Endothelial cell (in vitro differentiated cells): ENCODE measurements around the gene HOXB3. TPM values are rescaled to one million over a fixed set of nuclear protein-coding genes. Genes with fewer than 3 reads are reported as not detected.

Experiments used
- DNase-seq: peaks from one replicate; pipeline ENCODE4 v3.0.0; 2021; ENCODE audit warnings: low spot score
- H3K27ac Mint-ChIP-seq: one replicate; pipeline ENCODE4 v1.8.0; 2021; ENCODE audit warnings: mixed read lengths, inconsistent platforms; ENCODE audit not compliant: unreplicated experiment
- H3K27me3 Mint-ChIP-seq: one replicate; pipeline ENCODE4 v1.8.0; 2021; ENCODE audit warnings: mild to moderate bottlenecking, moderate library complexity, mixed read lengths, inconsistent platforms; ENCODE audit not compliant: unreplicated experiment
- H3K36me3 Mint-ChIP-seq: one replicate; pipeline ENCODE4 v1.8.0; 2021; ENCODE audit warnings: mild to moderate bottlenecking, low read depth, mixed read lengths, inconsistent platforms; ENCODE audit not compliant: unreplicated experiment
- H3K4me1 Mint-ChIP-seq: one replicate; pipeline ENCODE4 v1.8.0; 2021; ENCODE audit warnings: mild to moderate bottlenecking, mixed read lengths, inconsistent platforms; ENCODE audit not compliant: unreplicated experiment
- H3K4me3 Mint-ChIP-seq: one replicate; pipeline ENCODE4 v1.8.0; 2021; ENCODE audit warnings: mild to moderate bottlenecking, mixed read lengths, inconsistent platforms; ENCODE audit not compliant: unreplicated experiment
- H3K9me3 Mint-ChIP-seq: one replicate; pipeline ENCODE4 v1.8.0; 2021; ENCODE audit warnings: mixed read lengths, inconsistent platforms; ENCODE audit not compliant: unreplicated experiment
- total RNA-seq: library from RNA; stranded (reverse); fragmentation: NEBNext Ultra II Directional; extraction: Animal tissue kit (Norgen Biotek cat#: 25700); gene quantifications from one replicate; pipeline ENCODE4 v1.2.1, GENCODE V29; 2021; ENCODE audit not compliant: unreplicated experiment
- TF ChIP-seq, protein P1 (sequence below): fragments of 200-600 bp; sonication (generic); IDR thresholded peaks from one replicate; pipeline ENCODE4 v1.5.0; 2021; ENCODE audit warnings: antibody characterized with exemption; ENCODE audit not compliant: unreplicated experiment

Gene HOXB3
- total RNA-seq, 1 donor from 2014 or later: 17.7 TPM

DNA sequence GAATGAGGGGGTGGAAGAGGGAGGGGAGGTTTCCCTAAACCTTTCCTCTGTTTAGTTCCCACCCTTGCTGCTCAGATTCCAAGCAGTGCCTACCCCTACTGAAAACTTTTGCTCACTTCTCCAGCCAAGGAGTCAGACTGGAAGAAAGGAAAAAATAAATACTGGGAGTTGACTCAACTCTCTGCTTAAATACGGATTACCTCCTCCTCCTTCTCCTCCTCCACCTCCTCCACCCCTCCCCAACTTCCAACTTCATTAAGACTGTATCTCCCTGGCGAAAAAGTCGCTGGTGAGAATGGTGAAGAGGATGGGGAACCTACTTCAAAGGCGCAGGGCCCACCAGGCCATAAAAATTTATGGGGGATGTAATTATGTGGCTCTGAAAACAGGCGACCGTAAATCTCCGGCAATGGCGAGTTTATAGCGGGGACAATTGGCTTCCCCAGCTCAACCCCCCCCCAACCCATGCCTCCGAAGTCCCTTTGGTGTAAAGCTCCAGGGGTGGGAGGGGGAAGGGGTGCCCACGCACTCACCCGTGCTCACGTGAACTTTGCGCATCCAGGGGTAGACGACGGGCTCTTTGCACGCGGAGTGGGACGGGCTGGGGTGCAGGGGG lies 12.6 kb downstream of the HOXB3 start:
- Mint-ChIP-seq H3K36me3 (no peaks in the 10 kb centered on the region), H3K4me1 (peaks cover 54% of the 10 kb centered on the region), H3K4me3 (peak overlapping the region; percentile 92), H3K27ac (no peak overlapping the region), H3K9me3 (no peaks in the 10 kb centered on the region), H3K27me3 (peaks cover 42% of the 10 kb centered on the region)
- TF ChIP-seq, protein P1, sequence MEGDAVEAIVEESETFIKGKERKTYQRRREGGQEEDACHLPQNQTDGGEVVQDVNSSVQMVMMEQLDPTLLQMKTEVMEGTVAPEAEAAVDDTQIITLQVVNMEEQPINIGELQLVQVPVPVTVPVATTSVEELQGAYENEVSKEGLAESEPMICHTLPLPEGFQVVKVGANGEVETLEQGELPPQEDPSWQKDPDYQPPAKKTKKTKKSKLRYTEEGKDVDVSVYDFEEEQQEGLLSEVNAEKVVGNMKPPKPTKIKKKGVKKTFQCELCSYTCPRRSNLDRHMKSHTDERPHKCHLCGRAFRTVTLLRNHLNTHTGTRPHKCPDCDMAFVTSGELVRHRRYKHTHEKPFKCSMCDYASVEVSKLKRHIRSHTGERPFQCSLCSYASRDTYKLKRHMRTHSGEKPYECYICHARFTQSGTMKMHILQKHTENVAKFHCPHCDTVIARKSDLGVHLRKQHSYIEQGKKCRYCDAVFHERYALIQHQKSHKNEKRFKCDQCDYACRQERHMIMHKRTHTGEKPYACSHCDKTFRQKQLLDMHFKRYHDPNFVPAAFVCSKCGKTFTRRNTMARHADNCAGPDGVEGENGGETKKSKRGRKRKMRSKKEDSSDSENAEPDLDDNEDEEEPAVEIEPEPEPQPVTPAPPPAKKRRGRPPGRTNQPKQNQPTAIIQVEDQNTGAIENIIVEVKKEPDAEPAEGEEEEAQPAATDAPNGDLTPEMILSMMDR: no peak
- no peak for DNase-seq

DNA sequence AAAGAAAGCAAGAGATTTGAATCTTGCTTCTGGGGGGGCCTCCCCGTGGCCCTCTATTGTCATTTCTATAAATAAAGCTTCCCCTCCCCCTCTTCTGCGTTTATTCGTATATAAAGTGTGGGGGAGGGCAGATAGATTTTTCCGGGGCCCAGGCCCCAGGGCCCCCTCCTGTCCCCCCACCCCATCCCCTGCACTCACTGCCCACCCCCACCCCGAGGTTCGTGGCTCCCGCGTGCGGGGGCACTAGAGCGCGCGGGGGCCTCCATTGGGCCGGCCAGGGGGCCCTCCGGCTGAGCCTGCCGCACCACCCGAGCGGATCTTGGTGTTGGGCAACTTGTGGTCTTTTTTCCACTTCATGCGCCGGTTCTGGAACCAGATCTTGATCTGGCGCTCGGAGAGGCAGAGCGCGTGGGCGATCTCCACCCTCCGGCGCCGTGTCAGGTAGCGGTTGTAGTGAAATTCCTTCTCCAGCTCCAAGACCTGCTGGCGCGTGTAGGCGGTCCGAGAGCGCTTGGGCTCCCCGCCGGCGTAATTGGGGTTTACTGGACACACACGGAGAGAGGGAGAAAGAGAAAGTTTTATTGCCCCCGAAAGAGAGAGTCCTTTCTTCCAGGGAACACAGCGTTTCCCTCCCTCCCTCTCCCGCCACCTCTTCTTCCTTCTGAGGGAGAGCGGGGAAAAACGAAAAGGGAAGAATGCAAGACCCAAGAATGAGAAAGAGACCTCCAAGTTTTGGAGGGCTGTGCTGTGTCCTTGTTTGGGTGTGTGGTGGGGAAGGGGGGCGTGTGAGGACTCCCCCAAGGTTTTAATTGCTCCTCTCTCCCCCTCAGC lies 13.3 kb downstream of the HOXB3 start:
- no peak for DNase-seq
- peaks cover 3% of the 10 kb centered on the region for H3K36me3 Mint-ChIP-seq
- H3K27ac Mint-ChIP-seq: no peak overlapping the region
- peaks cover 57% of the 10 kb centered on the region for H3K4me1 Mint-ChIP-seq
- H3K4me3 Mint-ChIP-seq: peak overlapping the region; percentile 92
- no peaks in the 10 kb centered on the region for H3K9me3 Mint-ChIP-seq
- TF ChIP-seq, protein P1: no peak
- H3K27me3 Mint-ChIP-seq: peaks cover 43% of the 10 kb centered on the region

DNA sequence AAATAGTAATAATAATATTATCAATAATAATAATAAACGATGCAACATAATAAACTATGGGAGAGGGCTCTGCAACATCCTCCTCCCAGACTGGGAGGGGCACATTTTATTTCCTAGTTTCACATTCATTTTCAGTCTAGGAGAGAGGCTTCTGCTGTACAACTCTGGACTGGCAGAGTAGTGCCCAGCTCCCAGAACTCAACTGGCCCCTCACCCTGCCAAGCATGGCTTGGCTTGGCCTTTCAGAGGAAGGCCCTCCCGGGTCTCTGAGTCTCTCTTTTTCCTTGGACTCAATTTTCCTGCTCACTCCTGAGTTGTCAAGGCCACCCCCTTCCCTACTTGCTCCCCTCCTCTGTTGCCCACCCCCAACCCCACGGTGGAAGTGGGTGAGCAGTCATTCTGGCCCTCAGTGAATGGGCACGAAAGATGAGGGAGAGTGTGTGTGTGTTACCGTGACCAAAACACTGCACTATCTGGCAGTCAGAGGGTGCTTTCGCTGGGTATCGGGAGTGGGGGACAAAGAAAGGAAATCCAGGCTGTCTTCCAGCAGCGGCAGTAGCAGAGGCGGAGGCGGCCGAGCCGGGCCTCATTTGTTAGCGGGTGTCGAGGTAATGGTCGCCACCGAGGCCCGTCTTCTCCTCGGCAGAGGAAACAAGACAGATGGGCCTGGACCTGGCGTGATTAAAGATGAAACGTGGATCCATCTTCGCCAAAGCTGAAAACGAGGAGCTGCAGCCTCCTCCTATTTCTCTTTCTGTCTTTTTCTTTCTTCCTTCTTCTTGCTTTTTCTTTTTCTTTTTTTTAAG lies 14.2 kb downstream of the HOXB3 start:
- peak overlapping the region; percentile 80 for H3K4me3 Mint-ChIP-seq

DNA sequence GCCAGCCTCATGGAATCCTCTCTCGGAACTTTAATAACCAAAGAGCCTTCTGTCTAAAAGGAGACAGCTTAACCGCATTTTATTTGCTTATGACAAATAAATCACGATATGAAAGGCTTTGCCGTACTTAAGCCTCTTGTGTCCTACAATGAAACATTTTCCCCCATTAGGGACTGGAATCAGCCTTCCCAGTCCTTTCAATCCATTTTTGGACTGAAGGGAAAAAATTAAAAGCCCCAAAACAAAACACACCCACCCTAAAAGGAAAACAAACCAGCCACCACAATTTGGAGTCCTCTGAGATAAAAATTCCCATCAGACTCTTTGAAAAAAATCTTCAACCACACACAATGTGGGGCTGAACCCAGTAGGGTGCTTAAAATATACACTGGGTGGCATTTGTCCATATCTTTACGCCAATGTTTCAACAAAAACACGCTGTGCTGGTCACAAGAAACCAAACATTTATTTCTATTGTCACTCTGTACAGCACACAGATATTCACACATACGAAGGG lies 14.9 kb downstream of the HOXB3 start:
- Mint-ChIP-seq H3K27ac (no peak overlapping the region), H3K27me3 (peaks cover 38% of the 10 kb centered on the region), H3K36me3 (peaks cover 6% of the 10 kb centered on the region), H3K4me1 (peaks cover 61% of the 10 kb centered on the region), H3K4me3 (no peak overlapping the region), H3K9me3 (no peaks in the 10 kb centered on the region)
- DNase-seq: no peak
- TF ChIP-seq, protein P1: no peak

More for the DNA sequence above, 14.2 kb downstream of the HOXB3 start:
- Mint-ChIP-seq H3K36me3 (peaks cover 6% of the 10 kb centered on the region), H3K27me3 (peaks cover 40% of the 10 kb centered on the region), H3K4me1 (peaks cover 63% of the 10 kb centered on the region), H3K9me3 (no peaks in the 10 kb centered on the region), H3K27ac (no peak overlapping the region)
- TF ChIP-seq, protein P1: no peak
- no peak for DNase-seq
